Uterus (tissue), 2 donors: ENCODE results near the gene CAMTA2.

Source experiments
- POLR2A ChIP-seq, 2 donors: fragments of 450-650 bp; IDR thresholded peaks; one replicate each; pipeline ENCODE4 v1.6.1; 2016; ENCODE audit warnings: antibody characterized with exemption in 2 of 2, mild to moderate bottlenecking in 1 of 2, moderate library complexity in 1 of 2
- TF ChIP-seq, protein P1 (sequence below), 4 experiments: fragments of 200-600 bp in 2 of 4; fragments of 450-650 bp in 2 of 4; sonication (generic) in 2 of 4; IDR thresholded peaks; one replicate each; pipeline ENCODE4 v1.5.1; 2016 to 2019; ENCODE audit warnings: antibody characterized with exemption in 4 of 4, mild to moderate bottlenecking in 2 of 4, moderate library complexity in 1 of 4

DNA sequence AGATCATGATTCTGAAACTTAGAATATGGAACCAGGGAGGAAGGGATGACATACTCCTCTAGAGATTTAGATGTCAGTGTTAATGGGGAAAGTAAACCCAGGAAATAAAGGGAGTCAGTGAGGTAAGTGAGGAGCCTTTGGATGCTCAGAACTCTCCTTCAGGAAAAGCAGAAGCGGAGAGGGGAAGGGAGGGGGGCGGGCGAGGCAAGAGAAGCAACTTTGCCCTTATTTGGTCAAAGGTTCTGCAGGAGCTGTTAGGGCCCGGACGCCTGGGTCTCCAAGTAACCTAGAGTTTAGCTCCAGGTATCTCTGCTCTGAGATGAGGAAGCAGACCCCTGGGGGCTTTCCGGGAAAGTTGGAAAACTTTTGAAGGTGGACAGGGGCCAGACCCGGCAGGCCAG, 40.5 kb downstream of the CAMTA2 start:
- no peak for TF ChIP-seq POLR2A (IDR thresholded peaks at IDR 0.05)
- TF ChIP-seq, protein P1, sequence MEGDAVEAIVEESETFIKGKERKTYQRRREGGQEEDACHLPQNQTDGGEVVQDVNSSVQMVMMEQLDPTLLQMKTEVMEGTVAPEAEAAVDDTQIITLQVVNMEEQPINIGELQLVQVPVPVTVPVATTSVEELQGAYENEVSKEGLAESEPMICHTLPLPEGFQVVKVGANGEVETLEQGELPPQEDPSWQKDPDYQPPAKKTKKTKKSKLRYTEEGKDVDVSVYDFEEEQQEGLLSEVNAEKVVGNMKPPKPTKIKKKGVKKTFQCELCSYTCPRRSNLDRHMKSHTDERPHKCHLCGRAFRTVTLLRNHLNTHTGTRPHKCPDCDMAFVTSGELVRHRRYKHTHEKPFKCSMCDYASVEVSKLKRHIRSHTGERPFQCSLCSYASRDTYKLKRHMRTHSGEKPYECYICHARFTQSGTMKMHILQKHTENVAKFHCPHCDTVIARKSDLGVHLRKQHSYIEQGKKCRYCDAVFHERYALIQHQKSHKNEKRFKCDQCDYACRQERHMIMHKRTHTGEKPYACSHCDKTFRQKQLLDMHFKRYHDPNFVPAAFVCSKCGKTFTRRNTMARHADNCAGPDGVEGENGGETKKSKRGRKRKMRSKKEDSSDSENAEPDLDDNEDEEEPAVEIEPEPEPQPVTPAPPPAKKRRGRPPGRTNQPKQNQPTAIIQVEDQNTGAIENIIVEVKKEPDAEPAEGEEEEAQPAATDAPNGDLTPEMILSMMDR (IDR thresholded peaks at IDR 0.05): no peak
